ENCODE results near the gene CARMIL1.

GRCh38 chr6:25640446-25640845, 361.3 kb downstream of the CARMIL1 start:
- TF ChIP-seq HDAC6 (IDR thresholded peaks at IDR 0.05; ENCODE audit: low read depth, low read length), result no peak
- TF ChIP-seq POLR2AphosphoS5 (IDR thresholded peaks at IDR 0.05; ENCODE audit: low read depth, low read length), result no peak
- no peak for TF ChIP-seq CTCF (IDR thresholded peaks at IDR 0.05; ENCODE audit: control extremely low read depth in 1 of 3, insufficient read depth in 1 of 3, low read depth in 1 of 3, low read length in 3 of 3)

All from H1 (cell line).